Measurements from ENCODE around the gene CTCF.

Gene CTCF

DNA sequence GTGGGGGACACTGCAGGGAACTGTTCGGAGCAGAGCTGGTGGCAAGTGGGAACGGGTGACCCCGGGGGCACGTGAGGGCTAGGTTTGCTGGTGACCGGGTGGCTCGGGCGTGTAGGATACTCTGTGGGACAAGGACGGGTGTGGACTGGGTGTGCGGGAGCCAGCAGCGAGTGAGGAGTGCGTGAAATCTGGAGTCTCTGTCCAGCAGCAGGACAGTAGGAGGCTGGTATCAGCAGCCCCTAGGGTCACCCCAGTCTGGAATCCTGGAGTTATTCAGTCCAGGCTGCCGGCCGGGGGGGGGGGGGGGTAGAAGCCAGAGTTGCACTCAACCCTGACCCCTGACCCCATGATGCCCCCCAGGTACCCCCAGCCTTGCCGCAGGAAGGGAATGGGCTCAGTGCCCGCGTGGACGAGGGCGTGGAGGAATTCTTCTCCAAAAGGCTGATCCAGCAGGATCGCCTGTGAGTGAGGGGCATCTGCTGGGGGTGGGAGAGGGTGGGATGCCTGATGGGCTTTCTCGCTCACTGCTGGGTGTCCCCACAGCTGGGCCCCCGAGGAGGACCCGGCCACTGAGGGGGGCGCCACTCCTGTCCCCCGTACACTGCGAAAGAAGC lies 91.6 kb downstream of the CTCF start:
- no peak for DNase-seq

- no peak for DNase-seq
Measured at GRCh38 chr16:67654403-67654911, 92.1 kb downstream of the CTCF start.

DNA sequence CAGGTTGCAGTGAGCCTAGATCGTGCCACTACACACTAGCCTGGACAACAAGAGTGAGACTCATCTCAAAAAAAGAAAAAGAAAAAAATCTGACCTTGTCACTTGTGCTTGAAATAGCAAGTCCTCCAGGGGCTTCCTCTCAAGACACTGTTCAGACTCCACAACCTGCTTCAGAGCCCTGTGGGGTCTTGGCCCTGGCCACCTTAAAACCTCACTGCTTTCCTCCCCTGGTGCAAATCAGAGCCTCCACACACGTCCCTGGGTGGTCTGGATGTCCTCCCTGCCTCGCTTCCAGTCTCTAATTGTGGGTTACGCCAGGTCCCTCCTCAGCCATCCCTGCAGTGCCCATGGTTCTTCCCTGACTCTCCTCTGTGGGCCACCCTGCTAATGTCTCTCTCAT lies 93.0 kb downstream of the CTCF start:
- DNase-seq = no peak

DNA sequence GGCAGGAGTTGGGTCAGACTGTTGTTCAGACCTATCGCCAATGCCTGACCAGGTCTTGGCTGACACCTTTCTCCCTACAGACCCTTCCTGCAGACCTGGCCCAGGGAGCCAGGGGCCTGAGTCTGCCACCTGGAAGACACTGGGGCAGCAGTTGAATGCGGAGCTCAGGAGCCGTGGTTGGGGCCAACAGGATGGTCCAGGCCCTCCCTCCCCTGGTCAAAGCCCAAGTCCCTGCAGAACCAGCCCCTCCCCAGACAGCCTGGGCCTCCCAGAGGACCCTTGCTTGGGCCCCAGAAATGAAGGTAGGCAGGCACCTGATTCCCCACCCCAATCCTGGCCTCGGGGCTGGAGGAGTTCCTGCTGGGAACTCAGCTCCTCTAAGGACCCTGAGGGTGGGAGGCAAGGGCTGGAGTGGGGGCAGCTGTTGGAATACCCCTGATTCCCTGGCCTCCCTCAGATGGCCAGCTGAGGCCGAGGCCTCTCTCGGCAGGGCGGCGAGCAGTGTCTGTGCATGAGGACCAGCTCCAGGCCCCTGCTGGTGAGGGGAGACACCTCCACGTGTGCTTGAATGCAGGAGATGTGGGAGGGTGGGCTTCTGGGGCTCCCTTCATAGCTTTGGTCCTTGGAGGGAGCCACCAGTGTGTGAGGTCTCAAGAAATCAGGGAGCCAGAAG lies 94.2 kb downstream of the CTCF start:
- no peak for DNase-seq

- no peak for DNase-seq
Measured at GRCh38 chr16:67657017-67657608, 94.8 kb downstream of the CTCF start.

- DNase-seq = no peak
Measured at GRCh38 chr16:67657751-67658518, 95.6 kb downstream of the CTCF start.

DNA sequence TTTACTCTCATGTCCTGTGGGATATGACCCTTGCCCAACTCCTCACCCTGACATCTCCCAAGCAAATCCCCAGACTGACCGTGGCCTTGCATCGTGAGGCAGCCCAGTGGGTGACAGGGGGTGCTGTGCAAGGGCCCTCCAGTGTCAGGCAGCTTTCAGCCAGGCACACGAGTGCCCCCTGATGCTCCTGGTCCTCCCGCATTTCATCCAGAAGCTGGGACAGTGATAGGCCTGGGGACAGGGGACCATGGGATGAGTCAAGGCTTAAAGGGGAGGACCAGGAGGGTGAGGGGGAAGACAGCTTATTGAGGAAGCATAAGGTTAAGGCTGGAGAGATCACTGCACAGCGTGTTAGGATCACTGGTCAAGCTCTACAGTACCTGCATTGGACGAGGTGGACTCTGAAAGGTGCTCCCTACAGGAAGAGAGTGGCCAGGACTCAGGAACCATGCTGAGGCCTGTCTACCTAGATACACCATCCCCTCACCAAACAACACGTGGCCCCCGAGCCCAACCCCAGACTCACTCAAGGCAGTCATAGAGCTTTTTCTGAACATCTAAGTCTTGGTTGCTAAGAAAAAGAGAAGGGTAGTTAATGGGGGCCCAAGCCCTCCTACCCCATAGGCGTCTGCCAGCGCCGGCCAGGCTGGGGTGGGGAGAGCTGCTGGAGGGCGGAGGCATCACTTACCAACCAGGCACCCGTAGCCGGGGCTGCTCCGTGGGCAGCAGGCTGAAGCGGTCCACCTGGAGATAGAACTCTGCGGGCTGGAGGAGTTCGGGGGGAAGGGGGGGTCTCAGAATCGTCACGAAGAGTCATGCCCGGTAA lies 96.7 kb downstream of the CTCF start:
- no peak for DNase-seq

GRCh38 chr16:67659675-67660563 lies 97.6 kb downstream of the CTCF start, which contains the start of gene ACD:
TSS of gene ACD (minus strand) at chr16:67660260. CDS start at chr16:67660220, 40 bp downstream.
- DNase-seq = peak; percentile 91

GRCh38 chr16:67660564-67661028 lies 98.3 kb downstream of the CTCF start, which contains the start of gene PARD6A:
TSS of gene PARD6A (plus strand) at chr16:67660960. CDS start at chr16:67661039, 79 bp downstream.
- DNase-seq = peak; percentile 95

GRCh38 chr16:67661101-67661761 lies 98.9 kb downstream of the CTCF start:
- DNase-seq = peak; percentile 31

GRCh38 chr16:67661886-67662652 lies 99.7 kb downstream of the CTCF start:
- no peak for DNase-seq

GRCh38 chr16:67662653-67663010 lies 100.3 kb downstream of the CTCF start:
- no peak for DNase-seq

- peak; percentile 45 for DNase-seq
Measured at GRCh38 chr16:67663151-67663876, 101.0 kb downstream of the CTCF start.

- DNase-seq = no peak
Measured at GRCh38 chr16:67663877-67664222, 101.5 kb downstream of the CTCF start.

DNA sequence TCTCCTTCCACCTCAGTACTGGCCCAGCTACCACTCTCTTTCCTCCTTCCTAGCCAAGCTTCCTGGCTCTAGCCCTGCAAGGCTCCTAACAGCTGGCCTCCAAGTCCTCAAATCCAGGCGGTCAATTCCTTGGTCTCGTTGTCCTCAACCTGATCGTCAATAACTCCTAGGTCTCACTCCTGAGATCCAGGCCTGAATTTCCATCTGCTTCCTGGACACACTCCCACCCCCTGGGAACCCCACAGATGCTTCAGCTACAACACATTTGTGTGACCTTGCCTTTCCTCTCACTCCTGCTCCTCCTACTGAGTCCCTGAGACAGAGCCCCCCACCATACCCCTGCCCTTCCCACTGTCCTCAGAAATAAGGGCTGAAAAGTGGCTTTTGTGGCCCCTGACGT lies 101.9 kb downstream of the CTCF start:
- DNase-seq = no peak

DNA sequence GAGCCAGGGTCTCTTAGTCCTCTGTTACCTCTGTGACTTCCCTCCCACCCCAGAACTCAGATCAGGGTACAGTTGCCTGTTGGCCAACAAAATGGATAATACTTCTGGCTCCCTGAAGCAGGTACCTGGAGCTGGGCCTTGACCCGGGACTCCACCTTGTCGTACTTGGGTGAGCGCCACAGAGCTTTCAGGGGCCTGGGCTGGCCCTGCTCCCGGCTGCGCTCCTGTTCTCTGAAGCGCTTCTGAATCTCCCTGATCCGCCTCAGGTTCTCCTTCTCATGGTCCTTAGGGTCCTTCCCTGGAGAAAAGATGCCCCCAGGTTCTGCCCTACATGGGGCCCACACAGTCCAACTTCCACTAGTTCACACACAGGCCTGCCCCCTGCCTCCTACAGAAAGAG lies 102.5 kb downstream of the CTCF start:
- DNase-seq = no peak

- DNase-seq = no peak
Measured at GRCh38 chr16:67665598-67665997, 103.3 kb downstream of the CTCF start.

DNA sequence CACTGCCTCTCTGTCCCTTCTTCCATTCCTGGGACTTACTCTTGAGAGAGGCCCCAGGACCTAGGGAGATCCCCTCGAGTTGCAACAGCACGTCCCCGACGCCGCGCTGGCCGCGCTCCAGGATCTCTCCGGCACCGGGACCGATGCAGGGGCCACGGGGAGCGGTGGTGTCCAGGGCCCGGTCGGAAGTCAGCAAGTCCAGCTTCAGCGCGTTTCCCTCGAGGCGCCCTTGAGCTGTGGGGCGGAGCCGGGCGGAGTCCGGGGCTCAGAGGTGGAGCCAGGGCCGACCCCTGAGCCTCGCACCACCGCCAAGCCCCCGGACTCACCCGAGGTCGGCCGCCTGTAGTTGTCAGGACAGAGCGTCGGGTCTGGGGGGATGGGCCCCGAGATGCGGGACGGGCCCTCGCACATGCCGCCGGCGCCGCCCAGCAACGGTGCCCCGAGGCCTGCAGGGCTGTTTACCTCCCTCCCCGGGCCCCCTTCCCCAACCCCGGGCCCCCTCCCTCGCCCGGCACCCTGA lies 103.8 kb downstream of the CTCF start:
- DNase-seq = no peak
